Stimulated activated CD8-positive, alpha-beta memory T cell treated with anti-CD3 and anti-CD28 coated beads, Interleukin-15, amount 100 ng/mL, for 4 hours (primary cell): ENCODE results near the gene DRG2.

ENCODE experiments used
- DNase-seq, 2 donors: peaks; one replicate each; pipeline ENCODE4 v3.0.0-alpha.2; 2020; ENCODE audit warnings: low read depth in 2 of 2

Gene DRG2

DNA sequence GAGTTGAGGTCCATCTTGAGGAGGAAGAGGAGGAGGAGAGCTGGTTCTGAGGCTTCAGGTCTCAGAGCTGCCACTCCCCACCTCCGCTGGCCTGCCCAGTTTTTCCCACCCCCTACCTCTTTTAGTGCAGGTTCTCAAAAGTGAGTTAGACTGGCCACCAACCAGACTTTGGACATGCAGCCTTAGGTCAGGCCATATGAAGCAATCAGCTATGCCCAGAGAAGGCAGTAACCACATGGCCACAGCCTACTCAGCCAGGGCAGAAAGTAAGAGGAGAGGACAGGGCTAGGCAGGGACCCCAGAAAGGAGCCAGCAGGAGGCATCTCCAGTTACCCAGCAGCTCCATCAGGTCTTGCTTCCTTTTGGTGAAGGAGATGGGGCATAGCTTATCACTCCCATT is 29.8 kb downstream of the DRG2 start:
- no peak for DNase-seq

DNA sequence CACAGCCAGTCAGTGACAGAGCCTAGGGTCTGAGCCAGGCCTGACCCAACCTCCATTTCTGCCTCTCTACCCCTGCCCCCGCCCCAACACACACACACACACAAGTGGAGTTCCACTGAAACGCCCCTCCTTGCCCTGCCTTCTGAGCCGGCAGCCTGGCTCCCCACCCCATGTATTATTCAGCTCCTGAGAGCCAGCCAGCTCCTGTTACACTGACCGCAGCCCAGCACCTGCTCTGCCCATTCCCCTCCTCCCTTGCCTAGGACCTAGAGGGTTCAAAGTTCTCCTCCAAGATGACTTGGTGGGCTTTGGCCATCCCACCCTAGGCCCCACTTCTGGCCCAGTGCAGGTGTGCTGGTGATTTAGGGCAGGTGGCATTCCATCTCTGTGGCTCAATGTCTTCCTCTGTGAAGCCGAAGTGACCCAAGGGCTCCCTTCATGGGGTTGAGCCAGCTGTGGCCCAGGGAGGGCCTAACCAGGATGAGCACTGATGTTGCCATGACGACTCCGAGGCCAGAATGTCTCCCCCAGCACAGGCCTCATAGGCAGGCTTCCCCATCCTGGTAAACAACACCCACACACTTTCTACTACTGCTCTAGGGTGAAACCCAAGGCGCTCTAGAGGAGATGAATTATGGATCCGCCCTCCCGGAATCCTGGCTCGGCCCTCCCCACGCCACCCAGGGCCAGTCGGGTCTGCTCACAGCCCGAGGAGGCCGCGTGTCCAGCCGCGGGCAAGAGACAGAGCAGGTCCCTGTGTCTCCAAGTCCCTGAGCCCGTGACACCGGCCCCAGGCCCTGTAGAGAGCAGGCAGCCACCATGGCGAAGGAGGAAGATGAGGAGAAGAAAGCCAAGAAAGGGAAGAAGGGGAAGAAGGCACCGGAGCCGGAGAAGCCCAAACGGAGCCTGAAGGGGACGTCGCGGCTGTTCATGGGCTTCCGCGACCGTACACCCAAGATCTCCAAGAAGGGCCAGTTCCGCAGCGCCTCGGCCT is 30.5 kb downstream of the DRG2 start:
- no peak for DNase-seq

- DNase-seq, result no peak
Measured at GRCh38 chr17:18119166-18119745, 31.5 kb downstream of the DRG2 start.

GRCh38 chr17:18119938-18120337 is 32.2 kb downstream of the DRG2 start:
- no peak for DNase-seq

DNA sequence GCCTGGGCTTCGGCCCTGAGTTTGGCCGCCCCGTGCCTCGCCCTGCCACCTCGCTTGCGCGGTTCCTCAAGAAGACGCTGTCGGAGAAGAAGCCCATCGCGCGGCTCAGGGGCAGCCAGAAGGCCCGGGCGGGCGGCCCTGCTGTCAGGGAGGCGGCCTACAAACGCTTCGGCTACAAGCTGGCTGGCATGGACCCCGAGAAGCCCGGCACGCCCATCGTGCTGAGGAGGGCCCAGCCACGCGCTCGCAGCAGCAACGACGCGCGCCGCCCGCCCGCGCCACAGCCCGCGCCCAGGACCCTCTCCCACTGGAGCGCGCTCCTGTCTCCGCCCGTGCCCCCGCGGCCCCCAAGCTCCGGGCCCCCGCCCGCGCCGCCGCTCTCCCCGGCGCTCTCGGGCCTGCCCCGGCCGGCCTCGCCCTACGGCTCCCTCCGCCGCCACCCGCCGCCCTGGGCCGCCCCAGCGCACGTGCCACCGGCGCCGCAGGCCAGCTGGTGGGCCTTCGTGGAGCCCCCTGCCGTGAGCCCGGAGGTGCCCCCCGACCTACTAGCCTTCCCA is 32.8 kb downstream of the DRG2 start:
- DNase-seq, result no peak

DNA sequence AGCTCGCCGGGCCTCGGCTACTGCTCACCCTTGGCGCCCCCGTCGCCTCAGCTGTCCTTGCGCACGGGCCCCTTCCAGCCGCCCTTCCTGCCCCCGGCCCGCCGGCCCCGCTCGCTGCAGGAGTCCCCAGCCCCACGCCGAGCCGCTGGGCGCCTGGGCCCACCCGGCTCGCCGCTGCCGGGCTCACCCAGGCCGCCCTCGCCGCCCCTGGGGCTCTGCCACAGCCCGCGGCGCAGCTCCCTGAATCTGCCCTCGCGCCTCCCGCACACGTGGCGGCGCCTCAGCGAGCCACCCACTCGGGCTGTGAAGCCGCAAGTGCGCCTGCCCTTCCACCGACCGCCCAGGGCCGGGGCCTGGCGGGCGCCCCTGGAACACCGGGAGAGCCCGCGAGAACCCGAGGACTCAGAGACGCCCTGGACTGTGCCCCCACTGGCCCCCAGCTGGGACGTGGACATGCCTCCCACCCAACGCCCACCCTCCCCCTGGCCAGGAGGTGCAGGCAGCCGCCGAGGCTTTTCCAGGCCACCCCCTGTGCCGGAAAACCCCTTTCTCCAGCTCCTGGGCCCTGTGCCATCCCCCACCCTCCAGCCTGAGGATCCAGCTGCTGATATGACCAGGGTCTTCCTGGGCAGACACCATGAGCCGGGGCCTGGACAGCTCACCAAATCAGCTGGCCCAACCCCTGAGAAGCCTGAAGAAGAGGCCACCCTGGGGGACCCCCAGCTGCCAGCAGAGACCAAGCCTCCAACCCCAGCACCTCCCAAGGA is 33.6 kb downstream of the DRG2 start:
- no peak for DNase-seq

DNA sequence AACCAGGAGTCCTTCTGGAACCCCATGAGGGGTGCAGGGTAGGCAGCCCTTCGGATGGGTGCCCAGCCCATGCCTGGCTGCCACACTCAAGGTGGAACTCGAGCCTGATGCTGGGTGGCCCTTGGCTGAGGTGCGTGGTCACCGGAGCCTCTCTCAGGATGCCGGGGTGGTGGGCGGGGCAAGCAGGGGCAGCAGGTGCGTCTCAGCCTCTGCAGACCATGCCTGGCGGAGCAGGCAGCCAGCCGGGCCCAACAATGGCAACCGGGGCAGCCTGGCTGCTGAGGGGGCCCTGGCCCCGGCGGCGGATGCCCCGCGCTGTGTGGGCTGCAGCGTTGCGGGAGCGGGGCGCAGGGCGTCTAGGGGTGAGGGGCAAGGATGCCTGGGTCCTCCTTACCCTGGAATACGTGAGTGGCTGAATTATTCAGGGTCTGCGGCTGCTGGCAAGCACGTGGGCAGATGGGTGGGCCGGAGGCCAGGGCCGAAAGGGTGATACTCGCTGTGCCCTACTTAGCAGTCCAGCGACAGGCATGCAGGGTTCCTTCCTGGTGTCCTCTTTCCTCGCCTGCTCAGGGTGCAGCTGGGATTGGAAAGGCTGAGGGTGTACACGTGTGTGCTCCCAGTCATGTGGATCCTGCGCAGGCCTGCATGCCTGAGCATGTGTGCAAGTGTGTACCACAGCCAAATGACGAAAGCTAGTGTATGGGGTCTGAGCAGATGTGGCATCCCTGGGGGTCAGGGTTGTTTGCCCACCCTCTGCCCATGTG is 35.4 kb downstream of the DRG2 start:
- DNase-seq, result no peak

DNA sequence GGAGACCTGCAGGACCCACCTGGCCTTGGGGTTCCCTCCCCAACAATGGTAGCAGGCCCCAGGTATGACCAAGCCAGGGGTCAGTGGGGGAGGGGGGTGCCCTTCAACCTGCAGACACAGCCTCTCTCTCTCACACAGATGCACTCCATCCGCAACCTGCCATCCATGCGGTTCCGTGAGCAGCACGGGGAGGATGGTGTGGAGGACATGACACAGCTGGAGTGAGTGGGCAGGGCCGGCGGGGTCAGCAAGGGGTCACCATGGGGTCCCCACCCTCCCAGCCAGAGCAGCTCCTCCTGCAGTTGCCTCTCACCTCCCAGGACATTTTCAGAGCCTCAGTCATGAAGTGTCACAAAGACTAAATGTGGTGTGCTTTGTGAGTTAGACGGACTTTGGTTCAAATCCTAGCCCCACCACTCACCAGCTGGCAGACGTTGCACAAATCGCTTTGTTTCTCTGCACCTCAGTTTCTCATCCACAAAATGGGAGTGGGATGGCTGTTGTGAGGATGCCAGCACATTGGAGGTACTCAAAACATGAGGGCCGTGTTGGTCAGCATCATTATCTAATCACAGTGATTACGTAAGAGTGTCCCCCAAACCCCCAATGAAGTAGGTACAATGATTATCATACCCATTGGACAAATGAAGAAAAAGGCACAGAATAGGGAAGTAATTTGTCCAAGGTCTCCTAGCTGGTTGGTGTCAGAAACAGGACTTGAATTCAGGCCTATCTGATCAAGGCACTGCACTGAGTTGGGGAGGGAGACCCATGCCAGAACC is 36.8 kb downstream of the DRG2 start:
- DNase-seq, result no peak

- DNase-seq, result no peak
Measured at GRCh38 chr17:18129041-18129502, 41.3 kb downstream of the DRG2 start.

GRCh38 chr17:18132711-18133110 is 45.0 kb downstream of the DRG2 start:
- DNase-seq, result no peak

DNA sequence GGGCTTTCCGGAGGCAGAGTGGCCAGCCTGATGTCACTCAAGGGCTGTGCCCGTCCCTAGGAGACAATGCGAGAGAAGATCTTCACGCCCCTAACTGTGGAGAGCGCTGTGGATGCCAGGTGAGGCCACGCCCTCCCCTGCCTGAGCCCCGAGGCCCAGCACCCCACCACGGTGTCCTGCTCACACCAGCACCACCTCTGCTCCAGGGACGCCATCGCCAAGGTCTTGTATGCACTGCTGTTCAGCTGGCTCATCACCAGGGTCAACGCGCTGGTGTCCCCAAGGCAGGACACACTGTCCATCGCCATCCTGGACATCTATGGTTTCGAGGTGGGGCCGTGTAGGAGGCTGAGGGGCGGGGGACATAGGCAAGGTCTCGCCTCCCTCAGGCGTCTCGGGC is 48.6 kb downstream of the DRG2 start:
- no peak for DNase-seq

GRCh38 chr17:18138065-18138749 is 50.5 kb downstream of the DRG2 start:
- no peak for DNase-seq

- DNase-seq, result no peak
Measured at GRCh38 chr17:18139092-18139491, 51.3 kb downstream of the DRG2 start.

GRCh38 chr17:18139498-18139897 is 51.8 kb downstream of the DRG2 start:
- no peak for DNase-seq

DNA sequence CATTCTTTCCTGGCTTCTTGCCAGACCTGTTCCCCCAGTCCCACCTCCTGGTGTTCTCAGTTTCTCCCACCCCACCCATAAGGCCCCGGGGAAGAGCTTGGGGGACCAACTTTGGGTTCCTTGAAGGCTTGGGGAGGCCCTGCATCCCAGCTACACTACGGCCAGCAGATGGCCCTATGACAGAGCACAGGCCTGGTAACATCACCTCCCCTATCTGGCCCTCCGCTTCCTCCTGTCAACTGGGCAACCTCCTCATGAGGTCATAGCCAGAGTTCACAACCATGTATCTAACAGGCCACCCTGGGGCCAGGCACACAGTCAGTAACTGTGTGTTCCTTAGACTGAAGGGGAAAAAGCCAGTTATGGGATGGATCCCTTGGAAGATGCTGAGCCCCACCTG is 52.2 kb downstream of the DRG2 start:
- no peak for DNase-seq

DNA sequence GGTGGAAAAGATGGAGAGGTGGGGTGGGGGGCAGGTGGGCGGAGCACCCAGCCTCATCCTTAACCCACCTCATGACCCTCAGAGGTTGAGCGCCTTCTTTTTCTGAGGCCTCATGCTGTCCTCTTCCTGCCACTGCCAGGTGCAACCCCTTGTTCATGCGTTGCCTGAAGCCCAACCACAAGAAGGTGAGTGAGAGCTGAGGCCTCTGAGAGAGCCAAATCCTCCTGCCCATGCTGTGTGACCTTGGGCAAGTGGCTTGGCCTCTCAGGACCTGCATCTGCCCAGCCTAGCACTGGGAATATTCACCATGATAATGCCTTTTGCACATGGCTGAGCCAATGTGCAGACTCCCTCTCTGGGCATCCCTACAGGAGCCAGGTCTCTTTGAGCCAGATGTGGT is 52.9 kb downstream of the DRG2 start:
- DNase-seq, result no peak

DNA sequence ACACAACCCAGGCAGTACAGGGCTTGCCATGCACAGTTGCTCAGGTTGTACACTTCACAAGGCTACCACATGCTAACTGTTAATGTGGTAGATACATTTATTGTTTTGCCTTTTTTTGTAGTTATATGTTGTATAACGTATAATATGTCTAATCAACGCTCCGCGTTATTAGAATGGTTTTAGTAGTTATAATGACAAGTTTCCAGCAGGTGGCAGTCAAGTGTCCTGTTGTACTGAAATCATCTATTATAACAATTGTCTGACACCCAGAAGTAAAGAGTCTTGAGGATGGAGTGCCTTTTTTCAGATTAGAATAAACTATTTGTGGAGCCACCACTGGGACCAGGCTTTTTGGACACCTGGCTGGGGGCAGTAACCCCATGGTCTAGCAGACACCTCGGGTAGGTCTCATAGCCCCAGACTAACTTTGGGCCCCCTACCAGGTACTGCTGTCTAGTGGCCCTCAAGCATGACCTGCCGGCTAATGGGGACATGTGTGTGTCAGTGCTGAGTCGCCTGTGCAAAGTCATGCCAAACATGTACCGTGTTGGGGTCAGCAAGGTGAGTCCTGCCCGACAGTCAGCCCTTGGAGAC is 53.6 kb downstream of the DRG2 start:
- DNase-seq, result no peak

GRCh38 chr17:18142417-18142816 is 54.7 kb downstream of the DRG2 start:
- DNase-seq, result no peak
